ENCODE results near the gene PTX4. TPM values are rescaled to one million over a fixed set of nuclear protein-coding genes. Genes with fewer than 3 reads are reported as not detected.
"Not testable (repeated sequence)": the region's sequence is repeated elsewhere in the genome, so short reads cannot be mapped to it uniquely, and the experiment has no call there.

PTX4 gene
- total RNA-seq, 6 experiments from 2014 or later, result 0.14 to 0.24 (median 0.18) TPM; not detected in 2

DNA sequence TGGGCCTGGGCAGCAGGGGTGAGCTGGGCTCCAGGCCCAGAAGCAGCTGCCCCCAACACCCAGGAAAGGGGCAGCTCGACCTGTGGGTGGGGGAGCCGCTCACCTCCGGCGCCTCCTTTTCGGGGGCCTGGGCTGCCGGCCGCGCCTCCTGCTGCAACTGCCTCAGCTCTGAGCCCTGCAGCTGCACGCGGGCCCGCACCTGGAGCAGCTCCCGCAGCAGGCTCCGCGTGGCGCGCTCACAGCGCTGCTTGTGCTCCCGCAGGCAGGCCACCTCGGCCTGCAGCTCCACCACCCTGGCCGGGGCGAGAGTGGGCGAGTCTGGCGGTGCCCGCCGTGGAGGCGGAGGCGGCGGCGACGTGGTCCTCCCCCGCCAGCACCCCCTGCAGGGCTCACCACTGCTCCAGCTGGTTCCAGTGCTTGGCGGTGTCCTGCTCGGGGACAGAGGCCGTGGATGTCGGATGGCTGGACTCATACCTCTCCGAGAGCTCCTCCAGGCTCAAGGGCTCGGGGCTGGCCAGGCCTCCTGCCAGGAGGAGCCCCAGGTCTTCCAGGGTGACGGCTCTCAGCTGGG is 45.3 kb downstream of the PTX4 start:
- Mint-ChIP-seq H3K27me3 (ENCODE audit: insufficient read depth) (no peaks in the 10 kb centered on the region), H3K4me3 (no peak overlapping the region), H3K36me3 (ENCODE audit: low read depth) (no peaks in the 10 kb centered on the region), H3K27ac (no peak overlapping the region), H3K9me3 (no peaks in the 10 kb centered on the region), H3K4me1 (ENCODE audit: low read depth) (no peaks in the 10 kb centered on the region)
- no peak for DNase-seq
- TF ChIP-seq CTCF (IDR thresholded peaks at IDR 0.05), result no peak

DNA sequence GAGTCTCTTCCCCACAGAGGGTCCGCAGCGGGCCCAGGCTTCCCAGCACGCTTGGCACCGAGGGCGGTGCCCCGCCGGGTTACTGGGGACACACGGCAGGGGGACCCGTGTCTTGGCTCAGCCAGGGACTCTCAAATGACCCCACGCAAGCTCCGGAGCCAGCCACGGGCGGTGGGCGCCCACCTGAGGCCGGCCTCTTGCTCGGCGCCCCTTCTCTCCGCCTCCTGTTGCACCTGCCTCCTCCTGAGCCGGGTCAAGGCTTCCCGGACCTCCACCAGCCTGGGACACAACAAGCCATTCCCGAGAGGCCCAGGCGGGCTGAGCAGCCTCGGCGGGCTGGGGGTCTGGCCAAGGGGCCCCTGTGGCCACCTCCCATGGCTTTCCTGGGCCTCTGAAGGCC is 46.0 kb downstream of the PTX4 start:
- no peak overlapping the region for H3K4me3 Mint-ChIP-seq
- no peak overlapping the region for H3K27ac Mint-ChIP-seq

DNA sequence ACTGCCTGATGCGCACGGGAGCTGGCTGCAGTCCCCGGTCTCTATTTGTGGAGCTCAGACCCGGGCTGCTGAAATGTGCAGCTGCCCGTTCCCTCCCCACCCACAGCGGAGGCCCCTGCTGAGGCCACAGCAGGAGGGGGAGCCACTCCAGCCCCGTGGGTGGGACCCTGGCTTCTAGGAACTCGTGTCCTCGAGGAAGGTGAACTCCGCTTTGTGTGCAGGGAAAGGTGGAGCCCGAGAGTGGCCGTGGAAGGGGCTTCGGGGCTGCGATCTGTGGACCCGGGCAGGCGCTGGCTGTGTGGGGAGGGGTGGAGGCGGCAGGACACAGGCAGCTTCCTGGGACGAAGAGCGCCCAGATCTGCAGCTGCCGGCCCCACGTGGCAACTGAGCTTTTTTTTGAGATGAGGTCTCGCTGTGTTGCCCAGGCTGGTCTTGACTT is 47.3 kb downstream of the PTX4 start:
- no peak for TF ChIP-seq CTCF (IDR thresholded peaks at IDR 0.05)
- H3K36me3 Mint-ChIP-seq (ENCODE audit: low read depth), result no peaks in the 10 kb centered on the region
- no peaks in the 10 kb centered on the region for H3K9me3 Mint-ChIP-seq
- H3K27ac Mint-ChIP-seq, result no peak overlapping the region
- no peak overlapping the region for H3K4me3 Mint-ChIP-seq
- DNase-seq, result no peak
- no peaks in the 10 kb centered on the region for H3K4me1 Mint-ChIP-seq (ENCODE audit: low read depth)
- no peaks in the 10 kb centered on the region for H3K27me3 Mint-ChIP-seq (ENCODE audit: insufficient read depth)

More for the DNA sequence above, 46.0 kb downstream of the PTX4 start:
- Mint-ChIP-seq H3K27me3 (ENCODE audit: insufficient read depth) (no peaks in the 10 kb centered on the region), H3K36me3 (ENCODE audit: low read depth) (no peaks in the 10 kb centered on the region), H3K9me3 (no peaks in the 10 kb centered on the region), H3K4me1 (ENCODE audit: low read depth) (no peaks in the 10 kb centered on the region)
- no peak for DNase-seq
- no peak for TF ChIP-seq CTCF (IDR thresholded peaks at IDR 0.05)

DNA sequence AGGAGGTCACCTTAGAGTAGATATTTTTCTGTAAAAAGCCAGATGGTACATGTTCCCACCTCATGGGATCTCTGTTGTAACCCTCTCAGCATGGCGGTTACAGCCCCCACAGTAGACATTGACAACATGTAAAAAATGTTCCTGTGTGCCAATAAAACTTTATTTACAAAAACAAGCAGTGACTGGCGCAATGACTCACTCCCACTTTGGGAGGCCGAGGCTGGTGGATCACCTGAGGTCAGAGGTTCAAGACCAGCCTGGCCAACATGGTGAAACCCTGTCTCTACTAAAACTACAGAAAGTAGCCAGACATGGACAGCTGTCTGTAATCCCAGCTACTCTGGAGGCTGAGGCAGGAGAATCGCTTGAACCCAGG is 49.1 kb downstream of the PTX4 start:
- H3K27me3 Mint-ChIP-seq (ENCODE audit: insufficient read depth); H3K4me1 Mint-ChIP-seq (ENCODE audit: low read depth); H3K4me3 Mint-ChIP-seq; H3K36me3 Mint-ChIP-seq (ENCODE audit: low read depth); H3K27ac Mint-ChIP-seq; DNase-seq; H3K9me3 Mint-ChIP-seq: not testable (repeated sequence)

GRCh38 chr16:1439058-1439698 is 49.6 kb downstream of the PTX4 start:
- no peak for DNase-seq
- Mint-ChIP-seq H3K36me3 (ENCODE audit: low read depth) (no peaks in the 10 kb centered on the region), H3K27me3 (ENCODE audit: insufficient read depth) (no peaks in the 10 kb centered on the region), H3K4me3 (no peak overlapping the region), H3K9me3 (no peaks in the 10 kb centered on the region), H3K4me1 (ENCODE audit: low read depth) (no peaks in the 10 kb centered on the region), H3K27ac (no peak overlapping the region)
- TF ChIP-seq CTCF (IDR thresholded peaks at IDR 0.05), result no peak

GRCh38 chr16:1438229-1439057 is 50.3 kb downstream of the PTX4 start:
- Mint-ChIP-seq H3K9me3 (no peaks in the 10 kb centered on the region), H3K27ac (no peak overlapping the region), H3K36me3 (ENCODE audit: low read depth) (no peaks in the 10 kb centered on the region), H3K27me3 (ENCODE audit: insufficient read depth) (no peaks in the 10 kb centered on the region), H3K4me1 (ENCODE audit: low read depth) (no peaks in the 10 kb centered on the region), H3K4me3 (no peak overlapping the region)
- no peak for DNase-seq
- TF ChIP-seq CTCF (IDR thresholded peaks at IDR 0.05), result no peak

Data from HFFc6 (cell line).